GM18868 (cell line): ENCODE data around the gene TUNAR.

ENCODE experiments used
- ATAC-seq: cut with Tn5 transposase; IDR thresholded peaks from one replicate; pipeline ENCODE4 v1.9.1; 2021; ENCODE audit warnings: mild to moderate bottlenecking, moderate library complexity; ENCODE audit not compliant: unreplicated experiment

The TUNAR gene

DNA sequence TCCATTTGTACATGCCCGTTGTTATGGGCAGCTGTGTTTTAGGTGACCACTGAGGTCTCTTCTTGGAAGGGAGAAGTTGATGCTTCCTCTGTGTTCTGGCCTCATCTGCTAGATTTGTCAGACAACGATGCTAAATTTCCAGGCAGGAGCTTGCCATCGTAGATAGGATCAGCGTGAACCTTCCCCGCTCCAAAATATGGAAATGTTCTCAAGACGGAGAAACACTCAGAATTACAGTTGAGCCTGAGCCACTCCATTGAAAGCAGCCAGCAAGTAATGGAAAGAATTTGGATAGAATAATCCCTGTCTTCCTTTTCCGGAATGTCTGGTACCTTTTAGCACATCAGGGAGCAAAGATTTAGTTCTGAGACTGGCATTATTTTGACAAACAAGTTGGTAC is 34.8 kb downstream of the TUNAR start:
- ATAC-seq: no peak

DNA sequence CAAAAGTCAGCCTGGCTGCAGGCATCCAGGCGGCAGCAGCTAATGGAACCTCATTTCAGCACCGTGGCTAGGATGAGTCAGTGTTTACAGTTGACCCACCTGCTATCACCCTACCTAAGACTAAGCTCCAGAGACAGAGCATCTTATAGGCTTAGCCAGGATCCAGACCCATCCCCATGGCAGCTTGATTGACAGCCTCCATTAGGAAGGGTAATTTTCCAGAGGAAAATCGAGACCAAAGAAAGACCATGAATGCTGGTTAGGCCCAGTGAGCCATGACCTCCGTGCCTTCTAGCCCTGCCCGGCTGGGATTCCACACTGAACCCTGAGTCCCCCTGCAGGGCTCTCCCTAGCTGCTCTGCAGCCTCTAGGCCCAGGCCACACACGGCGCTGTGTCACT is 38.7 kb downstream of the TUNAR start:
- no peak for ATAC-seq

DNA sequence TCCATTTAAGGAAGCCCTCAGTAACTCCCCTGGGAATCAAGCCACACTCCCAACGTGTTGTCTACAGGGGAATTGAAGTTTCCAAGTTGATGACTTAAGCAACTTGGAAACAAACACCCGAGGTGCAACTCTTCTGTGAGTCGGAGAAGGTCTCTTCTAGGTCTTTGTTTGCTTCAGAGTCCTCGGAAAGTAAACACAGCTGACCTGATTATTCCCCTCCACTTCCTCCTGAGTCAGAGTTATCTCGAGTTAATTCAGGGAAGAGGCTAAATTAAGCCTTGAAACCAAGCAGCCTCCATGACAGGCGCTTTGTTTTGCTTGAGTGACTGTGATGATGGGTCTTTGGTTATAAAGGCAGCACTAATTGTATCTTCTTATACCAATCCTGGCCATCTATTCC is 41.8 kb downstream of the TUNAR start:
- ATAC-seq: no peak

DNA sequence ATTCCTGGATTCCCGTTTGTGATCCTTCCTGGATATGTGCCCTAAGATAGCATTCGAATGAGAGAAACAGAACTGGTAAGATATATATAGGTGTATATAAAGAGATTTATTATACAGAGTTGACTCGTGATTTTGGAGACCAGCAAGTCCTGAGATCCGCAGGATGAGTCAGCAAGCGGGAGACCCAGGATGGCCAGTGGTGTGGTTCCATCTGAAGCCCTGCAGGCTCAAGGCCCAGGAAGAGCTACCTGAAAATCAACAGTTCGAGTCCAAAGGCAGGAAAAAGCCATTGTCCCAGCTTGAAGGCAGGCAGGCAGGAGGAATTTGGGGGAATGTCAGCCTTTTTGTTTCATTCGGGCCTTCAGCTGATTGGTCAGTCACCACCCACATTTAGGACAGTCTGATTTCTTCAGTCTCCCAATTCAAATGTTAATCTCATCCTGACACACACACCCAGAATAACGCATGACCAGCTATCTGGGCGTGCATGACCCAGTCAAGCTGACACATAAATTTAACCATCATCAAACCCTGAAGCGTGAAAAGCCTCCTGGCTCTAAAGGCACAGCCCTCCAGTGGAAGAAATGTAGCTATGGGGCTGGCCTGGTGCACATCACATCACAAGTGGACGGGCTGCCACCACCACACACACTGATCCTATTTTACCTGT is 44.3 kb downstream of the TUNAR start:
- ATAC-seq: no peak

DNA sequence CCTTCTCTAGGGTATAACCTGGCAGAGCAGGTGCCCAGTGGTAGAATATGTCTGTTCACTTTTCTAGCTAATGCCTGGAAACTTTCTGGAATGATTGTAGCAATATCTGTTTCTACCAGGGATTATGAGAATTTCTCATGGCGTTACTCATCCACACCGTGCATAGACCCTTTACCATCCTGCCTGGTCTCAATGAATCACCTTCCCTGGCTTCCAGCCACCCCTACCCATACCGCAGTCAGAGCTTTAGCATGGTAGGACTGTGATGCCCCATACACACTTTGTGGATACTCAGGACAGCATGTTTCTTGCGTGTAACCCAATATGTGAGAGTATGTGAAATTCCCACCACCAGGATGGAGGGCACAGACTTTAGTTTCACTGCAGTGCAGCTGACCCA is 45.4 kb downstream of the TUNAR start:
- ATAC-seq: no peak

DNA sequence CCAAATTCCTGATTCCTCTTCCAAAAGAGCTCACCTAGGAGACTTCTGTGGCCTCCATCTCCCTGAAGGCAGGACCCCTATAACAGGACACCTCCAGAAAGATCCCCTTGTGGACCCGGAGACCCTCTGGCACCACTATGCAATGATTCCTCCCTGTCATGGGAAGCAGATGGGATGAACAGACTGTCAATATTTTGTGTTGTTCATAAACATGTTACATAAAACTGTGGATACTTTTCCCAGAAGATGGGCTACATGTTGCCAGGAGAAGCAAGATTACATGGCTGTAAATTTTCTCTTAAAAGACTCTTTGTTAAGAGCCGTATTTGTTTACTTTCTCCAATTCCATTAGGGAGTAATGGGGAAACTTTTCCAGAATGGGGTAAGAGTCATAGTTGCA is 52.1 kb downstream of the TUNAR start:
- ATAC-seq: no peak

DNA sequence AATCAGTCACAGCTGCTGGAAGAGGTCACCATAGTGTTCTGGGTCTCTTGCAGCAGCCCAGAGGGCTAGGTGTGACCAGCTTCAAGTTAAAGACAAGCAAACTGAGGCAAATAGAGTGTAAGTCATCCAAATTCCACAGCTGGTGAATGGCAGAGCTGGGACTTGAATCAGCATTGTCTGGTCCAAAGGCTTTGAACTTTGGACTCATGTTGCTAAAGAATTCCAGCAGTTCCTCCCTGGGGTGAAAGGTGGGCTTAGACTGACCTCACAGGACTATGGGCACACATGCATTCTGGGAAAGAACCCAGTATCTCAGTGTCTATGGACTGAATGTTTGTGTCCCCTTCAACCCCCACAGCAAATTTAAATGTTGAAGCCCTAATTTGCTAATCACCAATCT is 54.8 kb downstream of the TUNAR start:
- no peak for ATAC-seq

DNA sequence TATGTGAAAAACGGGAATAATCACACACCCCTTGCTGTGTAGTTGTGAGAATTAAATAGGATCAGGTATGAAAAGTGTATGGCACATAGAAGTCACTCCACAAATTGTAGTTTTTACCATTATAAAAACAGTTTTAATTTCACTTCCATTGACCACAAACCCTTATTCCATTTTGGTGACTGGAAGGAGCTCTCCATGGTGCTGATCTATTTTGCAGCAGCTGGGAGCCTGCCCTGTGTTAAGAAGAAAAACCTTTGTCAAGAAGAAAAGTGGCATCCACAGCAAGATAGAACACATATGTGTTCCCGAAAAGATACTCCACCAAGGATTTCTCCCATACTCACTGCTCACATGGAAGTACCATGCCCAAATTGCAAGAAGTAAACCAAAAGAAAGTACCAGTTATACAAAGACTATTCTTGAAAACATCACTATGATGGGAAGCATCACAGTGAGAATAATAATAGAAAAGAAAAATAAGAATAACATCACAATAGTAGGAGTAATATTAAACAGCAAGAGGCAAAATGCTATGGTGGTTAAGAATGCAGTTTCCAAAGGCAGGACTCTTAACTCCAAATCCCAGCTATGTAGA is 58.7 kb downstream of the TUNAR start:
- ATAC-seq: no peak

DNA sequence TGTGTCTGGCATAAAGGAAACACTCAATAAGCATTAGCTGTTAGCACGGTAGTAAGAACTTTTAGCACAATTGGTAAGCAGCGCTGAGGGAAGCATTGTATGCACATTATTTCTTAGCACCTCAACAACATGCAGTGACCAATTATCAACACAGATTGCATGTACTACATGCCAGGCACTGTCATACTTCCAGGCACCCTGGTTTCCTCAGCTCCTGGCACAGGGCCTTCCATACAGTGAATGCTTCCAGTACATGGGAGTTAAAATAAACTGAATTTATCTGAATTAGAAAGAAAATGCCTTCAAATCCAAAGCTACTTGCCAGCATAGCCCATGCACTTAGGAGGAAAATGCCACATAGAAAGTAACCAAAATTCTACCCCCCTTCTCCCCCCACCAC is 59.4 kb downstream of the TUNAR start:
- ATAC-seq: no peak

DNA sequence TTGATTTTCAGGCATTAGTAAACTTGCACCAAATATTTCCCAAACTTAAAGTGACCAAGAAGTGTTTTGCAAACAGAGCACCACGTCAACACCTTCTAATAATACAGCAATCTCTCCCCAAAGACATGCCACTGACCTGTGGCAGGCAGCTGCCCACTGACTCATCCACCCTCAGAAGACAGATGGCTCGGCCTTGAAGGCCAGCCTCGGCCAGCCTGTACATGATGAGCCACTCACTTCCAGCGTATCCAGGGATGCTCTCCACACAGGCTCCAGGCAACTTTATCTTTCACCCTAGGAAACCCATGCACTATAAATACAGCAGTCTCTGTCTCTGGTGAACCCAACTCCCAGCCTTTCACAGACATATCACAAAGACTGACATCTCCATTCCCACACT is 62.7 kb downstream of the TUNAR start:
- no peak for ATAC-seq

DNA sequence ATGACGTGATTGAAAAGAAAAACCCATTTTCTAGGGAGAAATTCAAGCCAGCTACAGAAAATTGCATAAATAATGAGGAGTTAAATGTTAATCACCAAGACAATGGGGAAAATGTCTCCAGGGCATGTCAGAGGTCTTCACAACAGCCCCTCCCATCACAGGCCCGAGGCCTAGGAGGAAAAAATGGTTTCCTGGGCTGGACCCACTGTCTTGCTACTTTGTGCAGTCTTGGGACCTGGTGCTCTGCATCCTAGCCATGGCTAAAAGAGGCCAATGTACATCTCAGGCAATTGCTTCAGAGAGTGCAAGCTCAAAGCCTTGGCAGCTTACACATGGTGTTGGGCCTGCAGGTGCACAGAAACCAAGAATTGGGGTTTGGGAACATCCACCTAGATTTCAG is 65.3 kb downstream of the TUNAR start:
- ATAC-seq: no peak

DNA sequence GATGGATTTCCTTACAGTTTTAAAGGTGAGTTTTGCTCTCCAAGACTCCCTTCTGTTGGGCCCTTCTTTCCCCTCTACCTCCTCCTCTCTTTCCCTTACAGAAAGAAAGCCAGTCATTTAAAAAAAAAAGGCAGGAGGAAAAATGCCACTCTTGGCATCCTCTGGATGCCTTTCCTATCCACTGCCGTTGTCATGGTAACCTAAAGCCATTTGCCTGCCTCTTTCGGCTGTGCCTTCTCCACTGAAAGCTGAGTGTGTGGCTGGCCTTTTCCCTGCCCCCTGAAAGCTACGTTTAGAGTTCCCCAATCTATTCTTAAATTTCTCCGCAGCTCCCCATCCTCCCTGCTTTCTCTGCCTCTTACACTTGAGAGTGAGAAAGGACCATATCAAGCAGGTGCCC is 67.1 kb downstream of the TUNAR start:
- ATAC-seq: no peak

DNA sequence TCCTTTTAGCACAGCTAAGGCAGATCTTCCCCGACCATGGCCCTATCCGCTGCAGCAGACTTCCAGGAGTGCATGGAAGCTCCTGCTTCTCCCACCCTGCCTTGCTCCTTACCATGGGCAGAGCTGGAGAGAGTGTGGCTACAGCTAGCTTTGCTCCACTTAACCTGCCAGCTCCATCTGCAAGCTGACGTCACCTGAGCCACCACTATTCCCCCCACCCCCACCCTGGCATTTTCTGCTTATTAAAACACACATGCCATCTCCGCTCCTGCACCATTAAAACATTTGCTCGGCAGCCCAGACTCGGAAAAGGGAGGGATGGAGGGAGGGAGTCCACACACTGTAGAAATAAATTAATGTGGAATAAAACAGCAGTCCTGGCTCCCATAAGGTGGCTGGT is 67.8 kb downstream of the TUNAR start:
- ATAC-seq: no peak

DNA sequence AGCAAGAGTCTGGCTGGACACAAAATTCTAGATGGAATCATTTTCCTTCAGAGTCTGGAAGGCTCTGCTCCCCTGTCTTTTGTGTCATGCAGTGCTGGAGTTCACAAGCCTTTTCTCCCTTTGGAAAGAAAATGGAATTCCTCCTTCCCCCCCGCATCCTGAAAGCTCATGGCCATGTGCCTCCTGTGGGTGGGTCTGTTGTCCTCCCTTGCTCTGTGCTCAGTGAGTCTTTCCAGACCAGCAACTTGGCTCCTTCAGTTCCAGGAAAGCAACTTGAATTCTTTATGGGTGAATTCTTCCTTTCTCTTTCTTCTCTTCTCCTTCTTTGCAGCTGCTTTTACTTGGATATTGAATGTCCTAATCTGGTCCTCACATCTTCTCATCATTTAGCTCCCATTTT is 70.2 kb downstream of the TUNAR start:
- no peak for ATAC-seq

DNA sequence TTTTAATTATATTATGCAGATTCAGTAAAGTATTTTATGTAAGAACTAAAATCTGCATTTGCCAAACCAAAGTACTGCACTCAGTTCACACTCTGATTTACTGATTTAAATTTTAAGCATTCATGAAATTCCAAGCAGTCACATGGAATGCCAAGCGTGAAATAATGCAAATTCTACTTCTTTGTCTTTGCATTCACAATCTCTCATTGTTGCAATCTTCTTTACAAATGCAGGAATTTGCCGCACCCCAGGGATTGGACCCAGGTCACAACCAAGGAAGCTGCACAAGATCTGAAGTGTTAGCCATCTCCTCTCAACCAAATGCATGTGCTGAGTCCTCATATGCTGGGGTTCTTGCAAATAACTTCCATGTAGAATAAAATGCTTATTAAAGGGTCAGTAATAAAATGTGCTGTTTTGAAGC is 71.9 kb downstream of the TUNAR start:
- ATAC-seq: no peak

DNA sequence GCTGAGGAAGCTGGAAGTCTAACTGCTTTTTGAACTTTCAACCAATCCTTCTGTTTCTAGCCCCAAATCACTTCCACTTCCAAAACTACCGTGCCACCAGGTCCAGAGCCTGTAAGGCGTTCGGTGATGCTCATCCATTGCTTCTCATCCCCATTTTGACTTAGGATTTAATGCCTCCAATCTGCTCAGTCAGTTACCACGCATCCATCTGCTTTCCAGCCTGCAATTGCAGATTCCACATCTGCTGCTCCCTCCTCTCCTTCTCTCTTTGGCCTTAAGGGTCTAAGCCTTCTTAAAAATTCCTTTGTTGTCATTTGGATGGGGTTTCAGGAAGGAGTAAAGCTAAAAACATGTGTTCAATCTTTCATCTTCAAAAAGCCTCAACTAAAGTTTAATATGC is 74.7 kb downstream of the TUNAR start:
- no peak for ATAC-seq

DNA sequence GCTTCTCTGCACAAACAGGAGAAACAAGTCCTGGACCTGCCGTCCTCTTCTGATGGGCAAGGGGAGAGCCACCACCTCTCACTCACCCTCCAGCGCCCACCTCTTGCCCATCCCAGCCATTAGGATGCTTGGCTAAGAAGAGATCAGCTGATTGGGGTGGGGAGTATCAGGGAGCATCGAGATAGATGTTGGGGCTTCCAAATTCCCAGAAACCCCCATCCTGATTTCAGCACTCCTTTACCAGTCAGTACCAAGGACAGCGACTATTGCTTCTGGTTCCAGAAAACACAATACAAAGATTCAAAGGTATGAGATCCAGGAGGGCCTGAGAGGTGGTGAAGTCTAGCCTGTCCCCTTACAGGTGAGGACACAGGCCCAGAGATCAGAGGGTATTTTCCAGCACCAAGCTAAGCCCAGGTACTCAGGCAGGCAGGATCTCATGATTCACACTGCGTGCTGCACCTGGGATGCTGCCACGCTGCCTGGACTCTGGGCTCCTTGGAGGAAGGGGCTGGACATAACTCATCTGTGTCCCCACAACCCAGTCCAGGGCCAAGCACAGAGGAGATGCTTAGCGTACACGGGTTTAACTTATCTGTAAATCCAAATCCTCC is 76.6 kb downstream of the TUNAR start:
- no peak for ATAC-seq

DNA sequence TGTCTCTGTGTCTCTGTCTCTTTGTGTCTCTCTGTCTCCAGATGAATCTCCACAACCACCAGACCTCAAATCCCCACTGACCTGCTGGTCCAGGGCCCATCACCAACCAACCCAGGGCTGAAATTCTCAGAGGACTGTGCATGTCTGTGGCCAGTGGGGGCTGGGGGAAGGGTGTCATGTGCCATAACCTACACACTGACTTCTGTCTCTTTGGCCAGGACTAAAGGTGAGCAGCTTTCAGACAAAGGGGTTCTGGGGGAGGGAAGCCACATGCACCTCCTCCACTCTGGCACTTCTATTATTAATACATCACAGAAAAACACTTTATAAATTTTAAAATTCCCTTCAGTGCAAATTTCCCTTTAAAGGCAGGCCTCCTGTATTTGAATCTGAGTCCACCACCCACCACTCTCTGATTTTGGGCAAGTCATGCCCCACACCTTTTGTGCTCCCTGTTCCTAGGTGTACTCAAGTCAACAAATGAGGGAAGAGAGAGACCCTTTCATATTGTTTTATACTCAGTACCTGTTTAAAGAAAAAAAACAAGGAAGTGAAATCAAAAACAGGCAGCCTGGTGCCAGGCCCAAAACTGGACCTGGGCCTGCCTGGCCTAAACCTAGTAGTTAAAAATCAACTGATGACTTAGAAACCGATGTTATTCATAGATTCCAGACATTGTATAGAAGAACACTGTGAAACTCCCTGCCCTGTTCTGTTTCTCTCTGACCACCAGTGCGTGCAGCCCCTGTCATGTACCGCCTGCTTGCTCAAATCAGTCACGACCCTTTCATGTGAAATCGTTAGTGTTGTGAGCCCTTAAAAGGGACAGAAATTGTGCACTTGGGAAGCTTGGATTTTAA is 80.2 kb downstream of the TUNAR start:
- no peak for ATAC-seq

DNA sequence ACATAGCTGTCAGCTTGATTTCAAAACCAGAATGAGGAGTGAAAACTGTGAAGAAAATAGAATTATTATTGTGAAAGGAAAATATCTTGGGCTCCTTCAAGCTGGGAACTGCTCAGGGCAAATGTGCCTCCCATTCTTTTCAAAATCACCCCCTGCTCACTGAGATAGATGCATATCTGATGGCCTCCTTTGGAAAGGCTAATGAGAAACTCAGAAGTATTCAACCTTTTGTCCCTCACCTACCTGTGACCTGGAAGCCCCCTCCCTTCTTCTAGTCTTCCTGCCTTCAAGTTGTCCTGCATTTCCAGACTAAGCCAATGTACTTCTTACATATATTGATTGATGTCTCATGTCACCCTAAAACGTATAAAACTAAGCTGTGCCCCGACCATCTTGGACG is 81.5 kb downstream of the TUNAR start:
- no peak for ATAC-seq

DNA sequence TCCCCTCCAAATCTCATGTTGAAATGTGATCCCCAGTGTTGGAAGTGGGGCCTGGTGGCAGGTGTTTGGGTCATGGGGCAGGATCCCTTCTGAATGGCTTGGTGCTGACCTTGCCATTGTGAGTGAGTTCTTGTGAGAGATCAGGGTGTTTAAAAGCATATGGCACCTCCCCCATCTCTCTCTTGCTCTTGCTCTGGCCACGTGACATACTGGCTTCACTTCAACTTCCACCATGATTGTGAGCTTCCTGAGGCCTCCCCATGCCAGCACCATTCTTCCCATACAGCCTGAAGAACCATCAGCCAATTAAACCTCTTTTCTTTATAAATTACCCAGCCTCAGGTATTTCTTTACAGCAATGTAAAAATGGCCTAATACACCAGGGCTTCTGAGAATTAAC is 82.7 kb downstream of the TUNAR start:
- no peak for ATAC-seq

DNA sequence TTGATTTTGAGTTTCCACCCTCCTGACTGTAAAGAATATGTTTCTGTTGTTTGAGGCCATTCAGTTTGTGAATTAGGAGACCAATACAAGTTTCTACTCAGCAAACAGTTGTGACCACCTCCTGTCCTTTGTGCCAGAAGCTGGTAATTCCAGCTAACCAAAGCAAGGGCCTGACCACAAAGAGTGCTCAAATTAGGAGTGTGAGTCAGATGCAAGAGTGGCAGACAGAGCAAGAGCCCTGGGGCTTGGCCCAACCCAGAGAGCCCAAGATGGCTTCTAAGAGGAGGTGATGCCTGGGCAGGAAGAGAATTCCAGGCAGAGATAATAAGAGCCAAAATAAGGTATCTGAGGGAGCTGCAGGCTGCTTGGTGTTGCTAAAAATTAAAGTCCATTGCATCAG is 84.8 kb downstream of the TUNAR start:
- no peak for ATAC-seq

DNA sequence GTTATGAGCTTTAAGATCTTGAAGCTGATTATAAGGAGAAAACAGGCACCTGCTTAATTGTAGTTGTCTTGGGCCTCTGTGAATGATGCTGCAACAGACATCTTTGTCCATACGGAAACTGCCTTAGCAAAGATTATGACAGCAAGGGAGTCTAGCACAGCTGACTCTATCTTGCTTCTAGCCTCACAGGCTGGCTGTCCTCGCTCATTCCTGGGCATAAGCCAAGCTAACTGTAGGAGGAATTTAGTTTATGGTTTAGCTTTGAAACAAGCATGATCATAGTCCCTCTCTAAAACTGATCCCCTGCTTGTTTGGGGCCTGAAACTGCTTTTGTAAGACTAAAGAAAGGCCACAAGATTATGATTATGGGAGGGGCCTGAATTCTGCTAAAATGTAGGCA is 88.3 kb downstream of the TUNAR start:
- ATAC-seq: no peak
